HG03025 (cell line): ENCODE measurements around the gene ODAD2.
"Not testable (repeated sequence)": the region's sequence is repeated elsewhere in the genome, so short reads cannot be mapped to it uniquely, and the experiment has no call there.

ENCODE experiments used
- ATAC-seq: cut with Tn5 transposase; IDR thresholded peaks from one replicate; pipeline ENCODE4 v1.9.1; 2021; ENCODE audit warnings: mild to moderate bottlenecking, moderate library complexity; ENCODE audit not compliant: unreplicated experiment, low FRiP score

ODAD2 gene

DNA sequence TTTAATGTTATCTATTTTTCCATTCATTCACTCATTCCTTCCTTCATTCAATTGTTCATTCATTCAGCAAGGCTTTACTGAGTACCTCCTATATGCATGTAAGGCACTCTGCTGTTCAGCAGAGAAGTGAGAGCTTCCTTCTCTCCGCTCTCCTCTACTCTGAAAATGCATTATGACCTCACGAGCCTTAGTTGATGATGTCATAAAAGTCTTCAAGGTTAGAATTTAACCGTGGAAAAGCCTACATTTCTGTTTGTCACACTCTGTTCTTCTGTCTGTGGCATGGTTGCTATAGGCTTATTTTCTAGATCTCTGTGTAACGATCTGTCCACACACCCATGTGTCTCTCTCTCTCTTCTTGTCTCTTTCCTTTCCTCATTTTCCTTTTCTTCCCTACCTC, 17.1 kb downstream of the ODAD2 start:
- no peak for ATAC-seq

DNA sequence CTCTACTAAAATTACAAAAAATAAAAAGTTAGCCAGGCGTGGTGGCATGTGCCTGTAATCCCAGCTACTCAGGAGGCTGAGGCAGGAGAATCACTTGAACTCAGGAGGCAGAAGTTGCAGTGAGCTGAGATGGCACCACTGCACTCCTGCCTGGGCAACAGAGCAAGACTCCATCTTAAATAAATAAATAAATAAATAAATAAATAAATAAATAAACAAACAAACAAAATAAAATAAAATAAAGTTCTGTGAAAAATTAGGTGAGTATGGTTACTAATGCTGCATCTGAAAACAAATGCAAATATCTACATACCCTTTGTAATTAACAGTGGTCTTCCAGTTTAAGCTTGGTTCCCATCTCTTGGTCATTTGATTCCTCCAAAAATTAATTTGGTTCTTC, 28.1 kb downstream of the ODAD2 start:
- not testable (repeated sequence) for ATAC-seq

DNA sequence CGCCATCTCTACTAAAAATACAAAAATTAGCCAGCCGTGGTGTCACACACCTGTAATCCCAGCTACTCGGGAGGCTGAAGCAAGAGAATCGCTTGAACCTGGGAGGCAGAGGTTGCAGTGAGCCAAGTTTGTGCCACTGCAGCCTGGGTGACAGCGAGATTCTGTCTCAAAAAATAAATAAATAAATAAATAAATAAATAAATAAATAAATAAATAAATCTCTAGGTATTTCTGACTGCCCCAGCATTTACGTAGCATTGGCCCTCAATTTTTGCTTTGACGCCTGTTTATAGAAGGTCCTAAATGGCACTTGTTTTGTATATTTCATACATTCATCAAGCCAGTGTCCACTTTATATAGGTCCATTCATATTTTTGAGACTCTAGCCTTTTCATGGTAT, 28.9 kb downstream of the ODAD2 start:
- not testable (repeated sequence) for ATAC-seq

DNA sequence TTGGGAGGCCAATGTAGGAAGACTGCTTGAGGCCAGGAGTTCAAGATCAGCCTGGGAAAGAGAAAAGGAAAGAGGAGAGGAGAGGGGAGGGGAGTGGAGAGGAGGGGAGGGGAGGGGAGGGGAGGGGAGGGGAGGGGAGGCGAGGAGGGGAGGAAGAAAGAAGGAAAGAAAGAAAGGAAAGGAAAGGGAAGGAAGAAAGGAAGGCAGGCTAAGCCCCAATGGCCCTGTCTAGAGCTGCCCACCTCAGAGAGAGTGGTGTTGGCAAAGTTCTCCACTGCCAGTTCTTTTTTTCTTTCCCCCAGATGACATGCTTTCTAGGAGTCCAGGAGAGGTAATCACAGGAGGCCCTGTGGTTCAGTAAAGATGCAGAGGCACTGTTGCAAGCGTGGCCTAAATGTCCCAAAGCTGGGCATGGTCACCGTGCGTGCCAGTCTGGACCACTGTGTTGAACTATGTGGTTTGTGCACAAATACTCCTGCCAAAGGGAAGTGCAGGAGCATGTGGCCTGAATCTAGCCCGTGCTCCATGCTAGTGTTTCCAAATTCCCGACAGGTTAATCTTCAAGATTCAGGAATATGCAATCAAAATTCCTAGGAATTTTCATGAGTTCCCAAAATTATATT, 39.7 kb downstream of the ODAD2 start:
- no peak for ATAC-seq

DNA sequence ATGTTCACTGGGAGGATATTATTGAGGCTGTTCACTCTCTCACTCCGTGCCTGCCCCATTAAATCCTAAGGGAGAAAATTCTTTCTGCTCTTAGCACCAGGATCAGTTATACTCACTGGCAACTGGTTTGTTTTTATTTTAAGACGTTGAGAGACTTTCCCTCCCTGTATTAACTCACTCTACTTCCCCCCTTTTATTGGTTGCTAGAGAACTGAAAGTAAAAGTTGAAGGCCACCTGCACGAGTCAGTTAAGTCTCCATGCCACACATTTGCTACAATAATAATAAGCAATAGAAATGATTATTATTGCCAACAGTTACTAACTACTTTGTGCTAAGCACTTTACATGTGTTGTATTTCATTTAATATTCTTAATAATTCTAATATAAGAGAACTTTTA, 40.5 kb downstream of the ODAD2 start:
- peak; percentile 68 for ATAC-seq

DNA sequence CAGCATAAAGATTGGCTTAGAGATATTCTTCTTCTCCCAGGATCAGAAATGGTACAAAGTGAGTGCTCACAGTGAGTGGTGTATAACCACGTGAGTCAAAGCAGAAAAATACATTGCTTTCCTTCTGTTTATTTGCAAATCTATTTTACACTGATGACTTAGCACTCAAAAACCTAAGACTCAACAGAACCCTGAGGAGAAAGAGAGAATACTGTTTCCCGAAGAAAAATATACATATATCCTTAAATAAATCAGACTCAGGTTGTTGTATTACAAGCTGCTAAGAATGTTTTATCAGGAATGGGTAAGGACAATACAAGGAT, 48.7 kb downstream of the ODAD2 start:
- no peak for ATAC-seq

DNA sequence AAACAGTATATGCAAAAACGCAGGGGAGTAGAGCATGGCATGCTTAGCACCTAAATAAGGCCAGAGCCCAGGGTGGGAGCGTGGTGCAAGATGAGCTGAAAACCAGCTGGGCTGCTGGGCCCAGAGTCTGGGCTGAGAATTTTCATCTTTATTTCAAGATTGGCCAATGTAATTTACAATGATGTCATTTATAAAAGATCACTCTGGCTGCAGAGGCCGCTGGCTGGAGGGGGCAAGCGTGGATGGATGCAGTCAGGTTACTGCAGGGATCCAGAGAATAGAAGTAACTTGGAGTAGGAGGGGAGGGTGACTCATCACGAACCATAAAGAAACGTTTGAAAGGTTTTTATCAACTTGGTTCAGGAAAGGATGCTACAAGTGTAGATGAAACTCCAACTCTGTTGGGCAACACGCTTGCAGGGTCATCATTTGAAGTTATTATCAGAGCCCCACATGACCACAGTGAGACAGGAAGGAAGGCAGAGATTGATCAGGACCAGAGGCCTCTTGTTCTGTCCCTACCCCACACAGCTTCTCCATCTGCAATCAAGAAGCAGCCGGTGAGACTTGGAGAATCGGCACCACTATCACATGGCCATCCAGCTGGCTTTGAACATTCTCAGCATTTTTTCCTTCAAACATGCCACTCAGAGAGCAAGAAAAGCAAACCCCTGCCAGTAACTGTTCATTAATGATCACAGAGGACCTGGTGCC, 49.2 kb downstream of the ODAD2 start:
- ATAC-seq = no peak

DNA sequence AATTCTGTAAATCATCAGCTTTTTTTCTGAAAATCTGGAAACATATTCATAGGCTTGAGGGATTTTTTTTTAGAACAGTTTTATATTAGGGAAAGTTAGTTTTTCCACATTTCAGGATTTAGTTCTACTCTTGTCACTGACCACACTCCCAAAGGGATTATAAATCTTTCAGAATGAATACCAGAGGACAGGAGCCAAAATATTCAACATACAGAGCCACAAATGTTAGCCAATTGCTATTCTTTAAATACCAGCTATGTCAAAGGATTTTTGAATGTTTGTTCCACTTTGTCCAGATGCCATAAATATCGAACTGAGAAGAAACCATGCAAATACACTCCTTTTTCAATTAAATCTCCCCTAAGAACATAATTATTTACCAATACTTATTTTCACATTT, 50.7 kb downstream of the ODAD2 start:
- no peak for ATAC-seq

DNA sequence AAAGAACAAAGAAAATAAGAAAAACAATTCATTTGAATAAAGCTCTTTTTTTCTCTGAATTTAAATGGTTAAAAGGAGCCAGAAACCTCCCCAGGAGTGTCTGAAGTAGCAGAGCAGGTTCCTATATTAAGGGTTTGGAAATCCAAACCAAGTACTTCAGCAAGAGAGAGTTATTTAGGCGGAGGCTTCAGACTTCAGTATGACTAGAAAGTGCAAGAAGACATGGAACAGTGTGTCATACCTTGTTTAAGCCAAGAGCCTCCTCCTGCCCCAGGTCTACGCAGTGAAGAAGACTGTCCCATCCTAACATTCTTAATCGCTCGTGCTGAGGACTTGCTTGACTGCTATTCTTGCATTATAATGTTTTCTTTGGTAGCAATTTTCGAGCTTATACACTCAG, 51.3 kb downstream of the ODAD2 start:
- ATAC-seq = no peak

DNA sequence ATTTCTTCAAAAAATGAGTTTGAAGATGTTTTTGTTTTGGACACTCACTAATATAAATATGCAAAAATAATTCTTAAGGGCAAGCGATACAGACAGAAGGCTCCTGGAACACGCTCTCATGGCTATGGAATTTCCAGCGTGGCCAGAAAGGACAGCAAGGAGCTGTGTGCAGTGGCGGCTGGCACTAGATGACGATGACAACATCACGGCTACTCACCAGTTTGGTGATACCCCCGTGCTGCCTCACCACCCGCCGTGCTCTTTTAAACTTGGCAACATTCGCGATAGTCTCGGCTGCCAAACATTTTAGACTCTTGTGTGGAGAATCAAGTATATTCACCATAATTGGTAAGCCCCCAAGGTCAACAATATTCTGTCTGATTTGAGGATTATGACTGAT, 54.9 kb downstream of the ODAD2 start:
- ATAC-seq = no peak

DNA sequence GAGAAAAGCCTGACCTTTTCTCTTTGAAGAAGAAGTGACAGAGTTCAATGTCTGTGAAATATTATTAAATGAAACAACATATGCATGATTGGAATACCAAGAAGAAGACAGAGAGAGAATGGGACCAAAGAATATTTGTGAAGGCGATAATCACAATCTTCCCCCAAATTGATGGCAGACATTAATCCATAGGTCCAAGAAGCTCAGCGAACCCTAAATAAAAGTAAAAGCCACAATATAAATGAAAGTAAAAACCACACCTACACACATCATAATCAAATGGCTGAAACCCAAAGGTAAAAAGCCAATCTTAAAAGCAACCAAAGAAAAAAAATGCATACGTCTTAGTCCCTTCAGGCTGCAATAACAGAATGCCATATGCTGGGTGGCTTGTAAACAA, 84.0 kb downstream of the ODAD2 start:
- no peak for ATAC-seq

DNA sequence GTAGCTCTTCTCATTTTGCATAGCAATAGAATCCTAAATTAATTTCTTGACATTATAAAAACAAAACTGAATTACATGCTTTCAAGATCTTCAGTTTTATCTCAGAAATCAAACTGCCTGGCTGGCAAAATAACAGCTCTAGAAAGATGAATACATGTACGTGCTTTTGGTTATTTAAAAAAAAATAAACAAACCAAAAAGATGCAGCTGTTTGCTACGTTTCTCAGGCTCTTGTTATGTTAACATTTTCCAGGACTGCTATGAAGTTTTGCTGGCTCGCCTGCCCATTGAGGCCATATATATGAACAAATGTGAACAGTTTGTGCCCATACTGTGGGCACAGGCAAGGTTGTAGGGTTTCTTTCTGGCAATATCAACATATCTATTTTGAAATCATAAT, 86.6 kb downstream of the ODAD2 start:
- no peak for ATAC-seq

DNA sequence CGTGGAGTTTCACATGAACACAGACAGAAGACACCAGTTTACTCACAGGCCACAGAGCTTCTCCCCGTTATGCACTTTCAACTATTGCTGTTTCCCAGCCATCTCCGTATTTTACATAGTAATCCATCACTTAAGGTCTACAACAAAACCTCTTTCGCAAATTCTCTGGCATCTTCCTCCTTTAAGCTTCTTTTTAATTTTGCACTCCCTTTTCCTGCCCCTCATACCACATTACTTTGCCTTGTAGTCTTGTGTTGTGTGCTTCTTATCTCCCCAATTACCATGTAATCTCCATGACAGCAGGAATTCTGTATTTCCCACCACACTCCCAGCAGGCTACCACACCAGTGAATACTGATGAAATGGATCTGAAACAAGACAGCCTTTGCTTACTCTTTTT, 87.3 kb downstream of the ODAD2 start:
- no peak for ATAC-seq

DNA sequence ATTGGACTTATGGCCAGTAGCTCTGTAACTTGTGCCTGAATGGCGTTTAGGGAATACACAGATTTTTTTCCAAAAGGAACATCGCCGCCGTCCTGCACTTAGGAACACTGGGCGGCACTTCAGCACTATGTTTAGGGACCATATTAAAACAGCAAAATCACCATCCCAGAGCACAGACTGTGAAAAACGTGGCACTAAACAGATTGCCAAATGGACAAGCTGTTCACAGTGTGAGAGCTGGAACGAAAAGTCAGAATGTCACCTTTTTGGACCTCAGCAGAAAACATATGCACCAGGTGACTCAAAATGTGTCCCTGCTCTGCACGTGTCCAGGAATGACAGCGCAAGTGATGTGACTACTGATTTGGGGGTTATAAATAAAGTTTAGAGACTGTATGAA, 87.9 kb downstream of the ODAD2 start:
- ATAC-seq = no peak

DNA sequence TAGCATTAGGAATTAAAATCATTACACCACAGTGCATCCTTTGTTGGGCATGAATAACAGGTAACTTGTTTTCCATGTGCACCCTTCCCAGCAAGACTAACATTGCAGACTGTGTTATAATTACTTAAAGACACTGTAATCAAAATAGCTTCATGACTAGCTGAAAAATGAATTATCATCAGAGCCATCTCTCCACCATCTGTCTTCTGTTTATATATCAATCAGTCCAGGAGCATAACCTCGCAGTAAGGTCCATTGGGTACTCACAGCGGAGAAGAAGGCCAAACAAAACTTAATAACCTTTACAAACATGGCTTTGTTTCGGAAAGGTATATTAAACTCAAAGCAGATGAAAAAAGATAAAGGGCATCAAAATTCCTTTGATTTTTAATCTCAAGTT, 90.6 kb downstream of the ODAD2 start:
- ATAC-seq = no peak

DNA sequence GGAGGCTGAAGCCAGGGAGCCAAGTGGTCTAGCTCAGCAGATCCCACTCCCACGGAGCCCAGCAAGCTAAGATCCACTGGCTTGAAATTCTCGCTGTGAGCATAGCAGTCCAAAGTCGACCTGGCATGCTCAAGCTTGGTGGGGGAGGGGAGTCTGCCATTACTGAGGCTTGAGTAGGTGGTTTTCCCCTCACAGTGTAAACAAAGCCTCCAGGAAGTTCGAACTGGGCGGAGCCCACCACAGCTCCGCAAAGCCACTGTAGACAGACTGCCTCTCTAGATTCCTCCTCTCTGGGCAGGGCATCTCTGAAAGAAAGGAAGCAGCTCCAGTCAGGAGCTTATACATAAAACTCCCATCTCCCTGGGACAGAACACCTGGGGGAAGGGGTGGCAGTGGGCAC, 99.4 kb downstream of the ODAD2 start:
- ATAC-seq = not testable (repeated sequence)

DNA sequence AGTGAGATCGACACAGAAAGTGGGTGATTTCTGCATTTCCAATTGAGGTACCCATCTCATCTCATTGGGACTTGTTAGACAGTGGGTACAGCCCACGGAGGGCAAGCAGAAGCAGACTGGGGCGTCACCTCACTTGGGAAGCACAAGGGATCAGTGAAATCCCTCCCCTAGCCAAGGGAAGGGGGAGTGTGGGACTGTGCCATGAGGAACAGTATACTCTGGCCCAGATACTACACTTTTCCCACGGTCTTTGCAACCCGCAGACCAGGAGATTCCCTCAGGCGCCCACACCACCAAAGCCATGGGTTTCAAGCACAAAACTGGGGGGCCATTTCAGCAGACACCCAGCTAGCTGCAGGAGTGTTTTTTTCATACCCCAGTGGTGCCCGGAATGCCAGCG, 99.8 kb downstream of the ODAD2 start:
- no peak for ATAC-seq

DNA sequence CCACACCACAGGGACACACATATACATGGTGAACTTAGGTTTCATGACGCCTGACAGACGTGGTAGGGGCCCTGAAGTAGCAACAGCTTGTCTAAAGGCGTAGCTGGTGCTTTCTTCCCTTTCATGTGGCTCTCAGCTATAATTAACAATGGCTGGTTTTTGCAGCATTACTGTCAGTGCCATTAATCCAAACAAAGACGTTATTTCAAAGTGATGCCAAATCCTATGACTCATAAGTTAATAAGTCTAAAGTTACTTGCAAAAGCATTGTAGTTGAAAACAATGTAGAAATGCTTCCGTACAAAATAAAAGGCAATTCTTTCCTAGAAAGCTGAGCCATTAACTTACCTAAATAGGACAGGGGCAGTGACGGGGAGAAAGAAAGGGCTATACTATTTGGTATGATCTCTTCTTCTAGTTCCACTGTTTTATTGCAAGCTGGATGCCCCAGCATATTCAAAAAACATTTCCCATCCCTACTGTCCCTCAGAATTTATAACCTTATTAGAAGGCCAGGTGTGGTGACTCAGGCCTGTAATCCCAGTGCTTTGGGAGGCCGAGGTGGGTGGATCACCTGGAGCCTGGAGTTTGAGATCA, 105.4 kb downstream of the ODAD2 start:
- ATAC-seq = no peak

DNA sequence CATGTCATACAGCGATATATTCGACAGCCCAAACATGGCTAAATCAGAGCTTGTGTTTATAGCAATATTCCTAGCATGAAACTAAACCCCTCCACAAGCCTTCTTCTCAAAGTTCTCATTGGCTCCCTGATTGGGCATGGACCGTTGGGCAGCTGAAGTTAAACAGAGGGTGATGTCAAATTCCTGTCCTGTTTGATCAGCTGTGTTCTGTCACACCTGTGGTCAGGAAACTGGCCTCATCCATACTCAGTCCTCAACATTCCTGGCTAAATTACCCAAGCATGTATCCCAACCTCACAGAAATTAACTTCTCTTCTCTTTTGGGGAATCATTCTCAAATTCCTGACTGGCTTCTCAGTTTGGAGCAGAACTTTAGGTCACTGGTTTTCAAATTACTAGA, 107.9 kb downstream of the ODAD2 start:
- no peak for ATAC-seq

DNA sequence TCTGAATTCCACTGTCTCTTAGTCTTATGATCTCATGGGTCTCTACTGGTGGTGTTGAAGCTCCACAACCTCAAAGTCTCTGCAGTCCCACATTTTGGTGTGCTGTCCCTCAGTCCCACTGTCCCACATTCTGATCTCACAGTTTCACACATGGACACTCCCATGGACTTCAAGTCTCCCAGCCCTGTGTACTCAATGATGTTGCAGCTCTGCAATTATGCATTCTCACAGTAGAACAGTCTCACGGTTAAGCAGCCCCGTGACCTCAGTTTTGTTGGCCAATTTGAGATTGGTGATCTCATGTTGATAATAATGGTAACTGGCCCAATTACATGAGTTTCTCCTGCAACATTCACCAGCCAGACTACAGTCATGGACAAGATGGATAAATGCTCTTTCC, 109.4 kb downstream of the ODAD2 start:
- ATAC-seq = no peak

DNA sequence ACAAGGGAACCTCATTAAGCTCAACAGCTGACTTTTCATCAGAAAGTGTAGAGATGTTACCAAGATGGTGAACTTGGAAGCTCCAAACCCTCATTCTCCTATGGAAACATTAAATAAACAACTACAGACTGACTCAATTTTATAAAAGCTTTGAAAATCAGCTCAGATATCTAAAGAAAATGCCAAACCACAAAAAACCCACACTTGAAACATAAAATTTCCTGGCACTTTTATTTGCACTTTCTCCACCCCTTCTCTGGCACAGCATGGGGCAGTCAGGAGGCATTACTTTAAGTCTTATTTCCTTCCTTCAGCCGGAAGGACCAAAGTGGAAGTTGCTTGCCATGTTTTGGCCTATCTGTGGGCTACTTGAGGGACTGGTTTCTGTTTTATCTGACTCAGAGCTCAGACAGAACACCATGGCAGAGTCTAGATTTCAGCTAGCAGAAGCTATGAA, 114.7 kb downstream of the ODAD2 start:
- no peak for ATAC-seq

DNA sequence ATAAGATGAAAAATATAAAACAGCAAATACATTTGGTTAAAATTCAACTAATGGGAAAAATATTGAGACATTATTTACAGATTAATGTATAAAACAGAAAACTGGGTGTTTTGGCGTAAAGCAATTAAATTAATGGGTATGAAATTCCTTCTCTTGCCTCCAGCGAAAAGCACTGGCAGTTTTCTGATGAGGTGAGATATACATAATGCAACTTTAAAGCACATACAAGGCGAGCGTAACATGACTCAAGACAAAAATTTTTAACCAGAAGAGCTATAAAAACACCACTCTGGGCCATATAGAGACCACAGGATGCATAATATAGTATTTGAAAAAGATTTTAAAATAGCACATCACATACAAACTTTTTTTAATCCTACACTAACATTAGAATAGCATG, 120.6 kb downstream of the ODAD2 start:
- ATAC-seq = no peak
